ENCODE measurements around the gene MED26.

Gene MED26

GRCh38 chr19:16532440-16533234 is 95.4 kb downstream of the MED26 start:
- no peak for DNase-seq

GRCh38 chr19:16531380-16531669 is 96.7 kb downstream of the MED26 start:
- DNase-seq: no peak

- no peak for DNase-seq
Measured at GRCh38 chr19:16530540-16531379, 97.2 kb downstream of the MED26 start.

- no peak for DNase-seq
Measured at GRCh38 chr19:16529466-16530144, 98.4 kb downstream of the MED26 start.

- DNase-seq: no peak
Measured at GRCh38 chr19:16527971-16528521, 100.0 kb downstream of the MED26 start.

GRCh38 chr19:16527334-16527935 is 100.6 kb downstream of the MED26 start:
- DNase-seq: no peak

GRCh38 chr19:16525751-16526481 is 102.1 kb downstream of the MED26 start:
- no peak for DNase-seq

- DNase-seq: no peak
Measured at GRCh38 chr19:16524991-16525734, 102.8 kb downstream of the MED26 start.
